Measurements from ENCODE around the gene NEUROD2.

Gene NEUROD2

DNA sequence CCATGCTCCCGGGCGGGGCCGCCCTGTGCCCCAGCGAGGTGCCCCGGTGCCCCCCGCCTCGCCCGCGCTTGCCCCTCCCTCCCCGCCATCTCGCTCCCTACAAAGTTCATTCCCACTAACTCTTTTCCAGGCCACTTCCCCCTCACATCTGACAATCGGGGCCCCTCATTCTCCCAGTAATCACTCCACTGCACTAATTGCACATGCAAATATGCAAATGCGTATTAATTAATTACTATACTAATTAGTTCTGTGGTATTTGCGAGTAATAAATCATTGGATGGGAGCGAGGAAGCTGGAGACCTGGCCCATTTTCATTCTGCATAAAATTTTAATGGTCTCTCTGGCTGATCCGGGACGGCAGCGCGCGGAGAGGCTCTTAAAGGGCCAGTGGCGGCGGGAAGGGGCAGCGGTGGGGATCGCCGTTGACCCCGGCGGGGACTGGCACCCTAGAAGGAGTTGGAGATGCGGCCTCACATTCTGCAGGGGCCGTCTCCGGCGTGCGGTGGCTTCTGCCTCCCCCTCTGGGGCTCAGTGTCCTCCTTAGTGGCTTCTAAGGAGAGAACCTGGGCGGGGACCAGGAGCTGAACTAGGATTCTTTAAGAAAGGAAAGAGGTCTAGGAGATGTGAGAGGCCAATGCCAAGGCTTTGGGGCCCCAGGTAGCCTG, 10.7 kb upstream of the NEUROD2 start:
- no peak for DNase-seq

DNA sequence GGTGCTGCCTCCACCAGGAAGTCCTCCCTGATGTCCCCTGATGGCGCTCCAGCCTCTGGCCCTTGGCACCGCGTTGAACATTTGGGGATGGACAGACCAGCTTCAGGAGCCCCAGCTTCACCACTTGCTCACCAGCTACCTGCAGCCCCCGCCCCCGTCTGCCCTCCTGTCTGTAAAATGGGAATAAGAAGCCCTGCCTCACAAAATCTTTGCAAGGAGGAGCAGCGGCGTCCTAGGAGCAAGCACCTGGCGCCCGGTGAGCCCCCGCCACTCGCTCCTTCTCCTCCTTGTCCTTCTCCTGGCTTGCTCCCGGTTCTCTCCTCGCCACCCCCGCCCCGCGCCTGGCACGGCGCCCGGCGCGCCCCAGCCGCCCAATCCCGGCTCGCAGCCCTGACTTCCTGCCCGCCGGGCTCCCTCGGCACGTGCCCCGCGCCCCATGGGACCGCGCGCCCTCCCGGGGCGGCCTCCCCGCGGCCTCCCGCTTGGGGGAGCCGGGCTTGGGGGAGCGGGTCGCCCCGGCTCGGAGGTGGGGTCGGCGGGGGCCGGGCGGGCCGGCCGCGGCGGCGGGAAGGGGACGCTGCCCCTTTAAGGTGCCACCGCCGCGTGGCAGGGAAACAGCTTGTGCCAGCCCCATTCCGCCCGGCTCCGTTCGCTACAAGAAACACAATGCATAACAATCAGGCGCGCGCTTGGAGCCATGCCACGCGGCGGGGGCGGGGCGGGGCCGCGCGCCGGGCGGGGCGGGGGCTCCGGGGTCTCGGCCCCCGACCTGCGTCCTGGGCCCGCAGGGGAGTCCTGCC, 9.9 kb upstream of the NEUROD2 start:
- DNase-seq = peak; percentile 92

DNA sequence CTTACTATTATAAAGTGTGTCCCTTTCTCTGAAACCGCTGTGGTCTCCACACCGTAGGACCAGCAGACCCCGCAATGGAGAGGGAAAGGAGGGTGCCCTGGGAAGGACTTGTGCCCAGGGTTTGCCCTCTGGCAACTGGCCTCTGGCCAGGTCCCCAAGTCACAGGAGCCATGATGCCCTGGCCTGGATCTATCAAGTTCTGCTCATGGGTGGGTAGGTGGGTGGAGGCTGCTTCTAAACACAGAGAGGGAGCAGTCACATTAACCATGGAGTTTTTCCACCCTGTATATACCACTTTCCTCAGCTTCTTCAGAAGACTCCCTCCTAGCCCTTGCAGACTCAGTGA, 9.4 kb upstream of the NEUROD2 start:
- no peak for DNase-seq

DNA sequence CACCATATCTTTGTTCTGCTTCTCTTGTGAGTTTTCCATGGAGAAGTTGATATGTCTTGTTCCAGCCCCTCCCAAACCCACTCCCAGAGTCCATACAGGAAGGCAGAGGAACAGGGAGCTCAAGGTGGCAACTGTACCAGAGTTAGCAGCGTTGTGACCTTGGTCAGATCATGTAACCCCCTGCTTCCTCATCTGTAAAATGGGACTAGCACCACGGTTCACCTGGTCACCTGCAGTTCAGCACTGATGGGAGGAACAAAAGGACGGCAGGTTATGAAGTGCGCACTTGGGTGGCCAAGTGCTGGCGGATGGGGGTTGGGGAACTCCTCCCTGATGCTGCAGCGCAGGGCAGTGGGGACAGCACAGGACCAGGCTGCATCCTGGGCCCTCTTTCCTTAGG, 7.7 kb upstream of the NEUROD2 start:
- DNase-seq = no peak

DNA sequence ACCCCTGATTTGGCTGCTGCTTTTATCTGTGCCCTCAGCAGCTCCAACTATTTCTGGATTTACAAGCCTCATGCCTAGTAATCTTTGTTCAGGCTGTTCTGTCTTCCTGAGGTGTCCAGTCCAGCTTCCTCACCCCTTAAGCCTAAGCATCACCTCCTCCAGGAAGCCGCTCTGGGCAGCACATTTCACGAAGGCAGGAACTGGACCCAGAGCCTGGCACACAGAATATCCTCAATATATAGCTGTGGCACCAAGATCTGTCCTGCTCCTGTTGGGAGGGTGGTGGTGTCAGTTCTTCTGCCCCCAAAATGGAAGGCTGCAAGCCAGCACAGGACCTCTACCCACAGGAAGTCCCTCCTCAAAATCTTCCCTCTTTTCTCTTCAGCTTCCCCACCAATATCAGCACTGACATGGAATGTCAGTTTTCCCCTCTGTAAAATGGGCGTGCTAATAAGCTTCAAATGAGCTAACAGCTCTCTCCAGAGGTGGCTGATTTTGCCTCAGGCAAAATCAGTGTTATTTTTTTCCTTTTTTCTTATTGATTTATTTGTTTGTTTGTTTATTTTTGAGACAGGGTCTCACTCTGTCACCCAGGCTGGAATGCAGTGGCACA, 6.9 kb upstream of the NEUROD2 start:
- no peak for DNase-seq

DNA sequence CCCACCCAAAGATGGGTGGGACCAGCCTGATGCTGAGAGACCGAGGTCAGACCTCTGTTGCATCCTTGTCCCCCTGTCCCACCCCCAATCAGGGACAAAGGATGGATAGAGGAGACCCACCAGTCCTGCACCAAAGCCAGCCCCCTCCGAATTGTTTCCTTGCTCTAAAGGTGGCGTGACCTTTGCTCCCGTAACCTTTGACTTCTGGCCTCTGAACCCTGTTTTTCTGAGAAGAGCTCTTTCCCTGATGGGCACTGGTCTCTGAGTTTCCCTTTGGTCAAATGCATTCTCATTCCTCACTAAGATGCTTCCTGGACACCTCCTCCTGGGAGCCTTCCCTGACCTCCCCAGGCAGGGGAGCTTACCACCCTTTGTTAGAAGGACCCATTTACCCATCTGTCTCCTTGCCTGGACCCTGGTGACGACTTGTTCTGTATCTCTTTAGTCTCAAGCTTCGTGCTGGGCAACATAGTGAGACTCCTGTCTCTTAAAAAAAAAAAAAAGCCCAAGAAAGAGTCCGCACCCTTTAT, 5.3 kb upstream of the NEUROD2 start:
- DNase-seq = no peak

DNA sequence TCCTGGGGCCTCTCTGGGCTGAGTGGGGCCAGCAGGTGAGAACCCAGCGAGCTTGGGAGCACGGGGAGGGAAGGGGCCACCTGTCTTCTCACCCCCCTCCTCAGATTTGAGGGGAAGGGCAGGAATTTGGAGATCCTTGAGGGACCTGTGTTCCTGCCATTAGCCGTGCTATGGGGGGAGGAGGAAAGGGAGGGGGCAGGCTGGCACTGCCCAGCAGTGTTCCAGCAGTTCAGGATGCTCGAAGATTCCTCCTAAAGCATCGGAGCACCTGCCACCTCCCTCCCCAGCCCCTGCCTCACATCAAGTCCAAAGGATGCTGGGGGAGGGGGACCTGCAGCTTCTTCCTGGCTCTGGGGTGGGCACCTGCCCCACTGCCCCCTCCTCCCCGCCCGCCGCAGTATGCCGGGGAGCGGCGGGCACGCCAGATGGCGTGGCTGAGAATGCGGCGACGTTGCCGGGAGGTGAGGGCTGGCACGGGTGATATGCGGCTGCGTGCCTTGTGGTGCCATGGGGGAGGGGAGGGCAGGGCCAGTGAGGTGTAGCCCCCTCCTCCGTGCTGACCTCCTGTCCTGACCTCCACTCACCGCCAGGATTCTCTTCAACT, 4.7 kb upstream of the NEUROD2 start:
- DNase-seq = no peak

DNA sequence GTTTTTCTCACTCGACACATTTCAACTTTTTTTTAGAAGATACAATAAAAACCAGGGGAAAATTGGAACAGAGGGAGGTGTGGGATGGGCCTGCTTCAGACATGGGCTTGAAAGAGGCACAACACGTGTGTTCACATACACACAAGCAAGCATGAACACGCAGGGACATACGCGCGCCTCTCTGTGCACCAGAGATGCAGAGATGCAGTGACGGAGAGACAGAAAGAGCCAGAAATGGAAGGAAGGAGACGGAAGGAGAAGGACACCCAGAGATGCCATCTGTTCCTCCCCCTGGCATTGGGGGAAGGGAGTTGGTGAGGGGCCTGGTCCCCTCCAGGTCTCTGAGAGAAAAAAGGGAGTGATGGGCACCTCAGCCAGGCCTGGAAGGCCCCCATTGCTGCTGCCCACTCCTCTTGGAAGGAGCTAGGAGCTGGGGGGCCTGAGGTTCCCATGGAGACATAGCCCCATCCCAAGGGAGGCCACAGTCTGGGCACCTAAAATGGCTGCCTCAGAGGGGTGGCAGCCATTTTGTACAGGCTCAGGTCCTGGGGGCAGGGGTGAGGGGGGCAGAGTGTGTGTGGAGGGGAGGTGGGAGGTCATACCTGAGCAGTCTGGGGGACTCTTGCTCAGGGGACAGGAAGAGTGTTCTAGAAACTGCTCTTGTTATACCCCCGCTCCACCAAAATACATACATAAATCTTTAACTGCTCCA, 3.8 kb upstream of the NEUROD2 start:
- no peak for DNase-seq

DNA sequence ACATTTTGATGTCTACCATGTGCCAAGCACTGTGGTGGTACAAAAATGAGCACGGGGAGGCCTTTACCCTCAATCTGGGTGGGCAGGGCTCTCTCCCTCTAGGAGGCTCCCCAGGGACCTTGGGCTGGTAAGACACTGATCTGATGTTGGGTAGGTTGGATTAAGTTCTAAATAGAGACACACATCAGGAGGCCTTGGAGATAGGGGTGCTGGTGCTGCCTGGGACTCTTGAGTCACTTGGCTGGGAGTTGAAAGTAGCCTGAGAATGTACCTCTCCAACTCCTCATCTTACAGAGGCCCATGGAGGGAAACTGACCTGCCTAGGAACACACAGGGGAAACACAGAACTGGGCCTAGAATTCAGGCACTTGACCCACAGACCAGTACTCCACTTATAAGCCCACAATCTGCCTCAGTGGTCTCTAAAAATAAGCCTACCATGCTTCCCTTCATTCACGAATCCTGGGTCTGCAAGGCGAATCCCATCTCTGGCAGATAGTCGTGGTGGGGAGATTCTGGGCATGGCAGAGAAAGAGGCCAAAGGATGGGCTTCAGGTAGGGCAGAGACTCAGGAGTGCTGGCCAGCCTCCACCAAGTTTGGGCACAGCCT, 1.8 kb upstream of the NEUROD2 start:
- DNase-seq = no peak

DNA sequence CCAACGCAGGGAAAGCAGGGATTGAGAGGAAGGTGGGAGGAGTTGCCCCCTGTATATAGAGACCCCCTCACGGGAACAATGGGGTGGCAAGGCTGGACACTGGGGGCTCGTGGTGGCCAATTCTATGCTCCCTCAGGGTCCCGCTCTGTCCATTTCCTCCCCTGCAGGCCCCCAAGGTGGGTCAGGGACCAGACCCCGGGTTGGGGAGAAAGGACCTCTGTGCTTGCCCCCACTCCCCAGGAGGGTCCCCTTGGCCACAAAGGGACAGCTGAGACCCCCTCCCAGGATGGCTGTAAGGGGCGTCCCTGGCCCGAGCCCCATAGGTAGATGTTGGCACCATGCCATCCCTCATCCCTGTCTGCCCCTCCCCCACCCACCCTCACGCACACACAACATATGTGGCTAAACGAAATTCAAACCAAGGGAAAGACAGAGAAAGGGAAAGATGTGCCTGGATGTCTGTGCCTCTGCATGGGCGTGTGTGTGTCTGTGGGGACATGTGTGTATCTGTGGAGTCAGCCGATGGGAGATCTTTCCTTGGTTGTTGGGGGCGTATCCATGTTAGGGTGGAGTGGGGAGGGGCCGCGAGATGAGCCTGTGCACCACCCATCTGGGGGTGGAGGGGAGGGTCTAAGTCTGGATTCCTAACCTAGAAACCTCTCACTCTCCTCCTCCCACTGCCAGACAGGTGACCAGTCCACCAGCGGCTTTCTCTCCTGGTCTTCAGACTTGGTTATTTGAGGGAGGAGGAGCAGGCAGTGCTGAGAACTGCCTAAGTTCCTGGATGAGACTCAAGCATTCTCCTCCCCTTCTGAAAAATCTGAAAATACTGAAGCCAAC, 642 bp upstream of the NEUROD2 start:
- no peak for DNase-seq

DNA sequence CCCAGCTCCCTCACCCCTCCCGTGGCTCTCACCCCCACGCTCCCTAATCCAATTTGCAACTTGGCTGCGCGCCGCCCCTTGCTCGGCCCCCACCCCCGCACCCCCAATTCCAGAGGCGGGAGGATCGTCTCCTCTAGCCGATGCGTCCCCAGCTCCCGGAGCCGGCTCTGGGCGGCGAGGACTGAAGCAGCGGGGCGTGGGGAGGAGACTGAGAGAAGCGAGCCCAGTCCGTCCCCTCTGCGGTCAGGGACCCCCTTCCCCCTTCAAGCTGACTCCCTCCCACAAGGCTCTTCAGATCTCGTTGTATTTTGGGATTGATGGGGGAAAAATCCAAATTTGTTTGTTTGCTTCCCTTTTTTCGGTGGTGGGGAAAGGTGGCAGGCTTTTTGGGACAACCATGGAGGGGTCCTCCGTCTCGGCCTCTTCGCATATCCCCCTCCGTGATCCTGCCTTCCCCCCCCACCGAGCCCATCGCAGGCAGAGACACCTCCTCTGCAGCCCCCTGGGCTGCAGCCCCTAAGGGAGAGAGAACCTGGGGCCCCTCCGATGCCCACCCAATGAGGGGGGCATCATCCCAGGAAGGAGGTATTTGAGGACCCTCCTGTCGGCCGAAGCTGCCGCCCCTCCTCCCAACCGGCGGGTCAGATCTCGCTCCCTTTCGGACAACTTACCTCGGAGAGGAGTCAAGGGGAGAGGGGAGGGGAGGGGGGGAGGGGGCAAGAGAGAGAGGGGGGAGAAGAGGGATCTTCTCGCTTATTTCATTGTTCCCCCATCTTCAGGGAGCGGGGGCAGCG, 466 bp downstream of the NEUROD2 start:
- no peak for DNase-seq

DNA sequence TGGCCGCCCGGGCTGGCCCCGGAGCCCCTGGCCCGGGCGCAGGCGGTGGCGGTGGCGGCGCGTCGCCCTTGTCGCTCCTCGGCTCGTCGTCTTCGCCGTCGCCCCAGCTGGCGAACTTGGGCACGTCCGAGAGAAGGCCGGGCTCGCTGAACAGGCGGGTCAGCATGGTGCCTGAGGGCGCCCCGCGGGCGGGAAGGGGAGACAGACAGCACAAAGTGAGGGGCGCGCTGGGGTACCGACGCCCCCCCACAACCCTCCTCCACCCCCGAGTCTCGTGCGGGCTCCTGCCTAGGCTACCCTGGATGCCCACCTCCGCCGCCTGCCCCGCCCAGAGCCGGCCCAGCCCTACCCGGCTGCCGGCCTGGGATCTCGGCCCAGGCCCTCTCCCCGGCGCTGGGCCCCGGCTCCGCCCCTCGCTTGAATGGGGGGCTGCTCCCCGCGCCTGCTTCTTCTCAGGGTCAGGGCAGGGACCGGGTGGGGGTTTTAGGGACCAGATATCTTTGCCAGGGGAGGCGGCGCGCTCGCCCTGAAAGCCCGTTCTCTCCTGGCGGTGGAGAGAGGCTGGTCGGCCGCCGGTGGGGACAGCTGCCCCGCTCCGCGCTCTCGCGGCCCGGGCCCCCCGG, 1.2 kb downstream of the NEUROD2 start:
- DNase-seq = no peak

DNA sequence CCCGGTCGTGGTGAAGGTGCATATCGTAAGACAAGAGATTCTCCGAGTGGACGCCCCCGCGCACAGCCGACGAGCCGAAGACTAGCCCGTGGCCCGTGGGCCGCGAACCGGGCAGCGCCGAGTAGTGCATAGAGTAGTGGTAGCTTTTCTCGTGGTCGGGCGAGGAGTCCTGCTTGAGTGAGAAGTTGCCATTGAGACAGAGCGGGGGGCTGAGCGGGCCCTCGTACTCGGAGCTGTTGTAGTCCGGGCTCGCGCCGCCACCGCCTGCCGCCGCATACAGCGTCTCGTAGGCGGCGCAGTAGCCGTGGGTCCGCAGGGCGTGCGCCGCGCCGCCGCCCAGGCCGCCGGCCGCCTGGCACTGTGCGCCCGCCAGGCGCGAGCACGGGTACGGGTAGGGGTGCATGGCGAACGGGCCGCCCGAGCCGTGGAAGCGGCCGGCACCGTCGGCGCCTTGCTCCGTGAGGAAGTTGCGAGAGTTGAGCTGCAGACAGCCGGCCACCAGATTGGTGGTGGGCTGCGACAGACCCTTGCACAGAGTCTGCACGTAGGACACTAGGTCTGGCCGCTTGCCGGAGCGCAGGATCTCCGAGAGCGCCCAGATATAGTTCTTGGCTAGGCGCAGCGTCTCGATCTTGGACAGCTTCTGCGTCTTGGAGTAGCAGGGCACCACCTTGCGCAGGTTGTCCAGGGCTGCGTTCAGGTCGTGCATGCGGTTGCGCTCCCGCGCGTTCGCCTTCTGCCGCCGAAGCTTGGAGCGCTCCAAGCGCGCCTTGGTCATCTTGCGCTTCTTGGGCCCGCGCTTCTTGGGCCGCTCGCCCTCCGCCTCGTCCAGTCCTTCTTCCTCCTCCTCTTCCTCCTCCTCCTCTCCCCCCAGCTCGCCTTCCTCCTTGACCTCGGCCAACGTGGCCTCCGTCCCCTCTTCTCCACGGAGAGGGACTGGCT, 2.0 kb downstream of the NEUROD2 start:
- DNase-seq = no peak

DNA sequence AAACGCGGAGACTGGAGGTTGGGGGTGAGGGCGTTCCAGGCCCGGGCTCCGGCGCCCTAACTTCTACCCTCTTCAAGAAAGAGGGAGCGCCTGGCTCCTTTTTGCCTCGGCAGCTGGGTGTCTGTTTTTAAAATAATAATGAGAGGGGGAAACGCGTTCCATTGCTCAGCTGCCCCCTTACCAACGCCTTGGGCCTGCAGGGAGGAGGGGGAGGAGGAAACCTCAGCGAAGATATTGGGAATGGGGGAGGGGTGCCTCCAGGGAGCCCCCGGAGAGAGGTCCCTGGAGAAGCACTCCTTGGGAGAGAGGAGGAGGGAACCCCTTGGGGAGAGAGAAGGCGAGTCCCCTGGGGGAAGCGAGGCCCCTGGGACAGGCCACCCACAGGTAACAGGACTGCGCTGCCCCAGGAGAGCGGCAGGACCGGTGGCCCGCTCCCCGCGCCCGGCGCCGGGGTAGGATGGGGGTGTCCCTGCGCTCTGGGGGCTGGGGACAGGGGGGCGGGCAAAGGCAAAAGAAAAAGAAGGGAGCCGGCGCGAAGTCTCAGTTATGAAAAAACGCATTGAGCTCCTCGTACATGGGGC, 2.7 kb downstream of the NEUROD2 start:
- DNase-seq = peak; percentile 45

DNA sequence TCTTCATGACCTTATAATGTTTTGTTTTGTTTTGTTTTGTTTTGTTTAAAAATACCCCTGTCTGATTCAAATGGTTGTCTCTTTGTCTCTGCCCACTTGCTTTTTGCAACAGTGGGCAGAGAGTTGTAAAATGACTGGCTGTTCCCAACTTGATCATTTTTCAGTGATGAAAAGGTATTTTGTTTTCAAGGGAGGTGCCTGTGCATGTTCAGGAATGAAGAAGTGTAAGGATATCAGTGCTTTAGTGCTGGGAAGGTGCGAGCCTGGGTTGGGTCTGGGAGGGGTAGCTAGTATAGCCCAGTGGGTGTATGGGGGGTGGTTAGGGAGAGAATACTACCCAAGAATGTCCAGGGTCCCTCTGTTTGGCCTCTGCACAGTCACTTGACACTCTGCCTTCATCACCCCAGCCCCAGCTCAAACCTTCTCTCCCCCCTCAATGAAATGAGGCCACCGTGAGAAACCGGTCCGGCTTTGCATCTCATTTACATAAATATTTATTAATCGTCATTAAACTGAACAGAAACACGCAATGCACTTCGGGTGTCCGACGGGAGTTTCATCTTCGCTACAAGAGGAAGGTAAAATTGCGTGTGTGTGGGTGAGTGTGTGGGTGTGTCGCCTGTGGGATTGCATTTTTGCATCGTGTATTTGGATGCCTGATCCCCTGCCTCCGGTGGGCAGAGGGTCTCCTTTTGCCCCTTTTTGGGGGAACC, 4.3 kb downstream of the NEUROD2 start:
- no peak for DNase-seq

DNA sequence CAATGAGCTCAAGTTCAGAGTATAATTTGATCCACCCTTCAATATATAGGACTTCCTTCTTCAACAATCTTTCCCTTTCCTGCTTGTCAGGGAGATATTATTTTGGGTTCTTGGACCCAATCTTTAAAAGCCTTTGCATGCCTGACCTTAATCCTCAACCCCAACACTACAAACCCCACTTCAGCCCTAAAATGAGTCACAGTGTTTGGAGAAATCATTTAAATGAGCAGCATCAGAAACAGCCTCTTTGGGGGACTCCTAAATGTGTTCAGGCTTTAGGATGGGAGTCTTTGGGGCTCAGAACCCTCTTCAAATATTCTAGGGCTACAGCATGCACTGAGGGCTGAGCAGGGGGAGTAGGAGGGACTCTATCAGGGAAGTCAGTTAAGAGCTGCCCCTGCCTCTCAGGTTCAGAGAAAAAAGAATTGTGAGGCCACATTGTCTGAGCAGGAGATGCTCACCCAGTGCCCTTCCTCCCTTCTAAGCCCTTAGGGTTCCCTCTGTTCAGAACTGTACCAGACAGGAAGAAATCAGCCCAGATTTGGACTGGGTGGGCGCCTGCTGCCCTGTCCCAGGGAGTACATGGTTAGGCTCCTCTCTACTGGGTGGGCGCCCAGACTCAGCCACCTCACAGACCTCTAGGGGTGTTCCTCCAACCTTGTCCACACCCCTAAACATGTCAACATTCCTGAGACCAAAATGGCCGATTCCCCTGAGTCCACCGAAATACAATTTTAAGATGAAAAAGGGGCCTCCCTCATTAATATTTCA, 5.0 kb downstream of the NEUROD2 start:
- no peak for DNase-seq
